Jurkat, Clone E6-1 (cell line): ENCODE data around the gene RAB4A.
"Not testable (repeated sequence)": the region's sequence is repeated elsewhere in the genome, so short reads cannot be mapped to it uniquely, and the experiment has no call there.

Experiments used
- DNase-seq: peaks from one replicate; pipeline ENCODE4 v3.0.0-alpha.2; 2011; ENCODE audit warnings: low read depth, low spot score
- H3K4me3 ChIP-seq: 2 replicates; pipeline ENCODE4 v1.5.1; 2011; ENCODE audit warnings: mild to moderate bottlenecking, low read length, control low read depth, moderate library complexity

RAB4A gene

DNA sequence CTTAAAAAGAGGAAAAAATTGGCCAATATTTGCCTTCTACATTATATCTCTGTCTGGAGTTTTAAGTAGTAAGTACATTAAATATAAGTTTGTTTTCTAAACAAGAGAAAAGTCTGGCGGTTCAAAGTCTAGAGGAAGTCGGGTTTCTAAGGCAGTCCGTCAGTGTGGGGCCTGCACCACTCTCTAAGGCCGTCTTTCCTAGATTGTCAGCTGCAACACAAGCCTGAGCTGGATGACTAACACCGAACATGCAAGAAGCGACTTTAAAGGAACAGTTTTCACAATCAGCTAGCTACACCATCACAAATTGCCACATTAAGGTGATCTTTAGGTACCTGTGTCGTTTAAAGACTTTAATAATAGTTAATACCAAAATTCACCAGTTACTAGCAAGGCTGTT, 52.3 kb downstream of the RAB4A start:
- H3K4me3 ChIP-seq = no peak overlapping the region
- no peak for DNase-seq

GRCh38 chr1:229323885-229324553, 53.1 kb downstream of the RAB4A start:
- H3K4me3 ChIP-seq = no peak overlapping the region
- DNase-seq = peak; percentile 25

DNA sequence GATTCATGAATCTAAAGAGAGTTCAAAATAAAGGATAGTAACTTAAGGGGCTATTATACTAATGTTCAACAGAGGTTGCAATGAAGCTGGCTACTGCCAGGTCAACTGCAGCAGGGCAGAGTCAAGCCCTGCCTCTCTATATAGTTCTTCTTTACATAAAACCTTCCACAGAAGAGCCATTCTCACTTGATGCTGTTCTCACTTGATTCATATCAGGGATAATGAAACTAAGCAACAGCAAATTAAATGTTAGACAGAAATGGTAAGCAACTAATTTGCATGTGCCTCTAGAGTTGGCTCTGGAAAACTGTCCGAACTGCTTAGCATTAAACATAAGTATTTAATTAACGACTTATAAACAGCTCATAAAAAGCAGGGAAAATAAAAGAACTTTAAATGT, 54.5 kb downstream of the RAB4A start:
- DNase-seq = no peak
- no peak overlapping the region for H3K4me3 ChIP-seq

DNA sequence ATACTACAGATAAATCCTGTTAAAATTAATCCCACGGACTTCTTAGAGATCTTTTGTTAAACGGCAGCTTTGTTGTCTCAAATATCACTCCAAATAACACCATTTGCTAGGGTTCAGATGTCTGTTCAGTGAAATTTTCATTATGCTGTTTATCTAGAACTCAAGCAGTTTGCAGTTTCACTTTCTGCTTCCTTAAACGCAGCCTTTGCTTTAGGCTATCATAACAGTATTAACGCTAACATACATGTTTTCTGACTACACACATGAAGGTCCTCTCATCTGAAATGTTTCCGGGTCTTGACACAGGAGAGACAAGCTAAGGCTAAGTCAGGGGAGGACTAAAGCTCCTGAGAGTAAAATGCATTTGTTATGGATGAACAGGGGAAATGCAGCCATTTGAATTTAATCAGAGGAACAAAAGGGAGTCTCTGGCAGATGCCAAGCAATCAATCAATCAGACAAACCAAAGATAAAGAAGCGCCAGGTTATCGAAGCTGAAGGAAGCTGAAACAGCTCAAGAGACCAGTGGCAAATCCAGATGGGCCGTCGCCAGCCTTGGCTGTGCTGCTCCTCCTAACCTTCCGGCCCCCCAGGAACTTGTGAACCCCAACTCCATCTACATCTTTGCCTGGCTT, 55.1 kb downstream of the RAB4A start:
- DNase-seq = no peak
- H3K4me3 ChIP-seq = no peak overlapping the region

DNA sequence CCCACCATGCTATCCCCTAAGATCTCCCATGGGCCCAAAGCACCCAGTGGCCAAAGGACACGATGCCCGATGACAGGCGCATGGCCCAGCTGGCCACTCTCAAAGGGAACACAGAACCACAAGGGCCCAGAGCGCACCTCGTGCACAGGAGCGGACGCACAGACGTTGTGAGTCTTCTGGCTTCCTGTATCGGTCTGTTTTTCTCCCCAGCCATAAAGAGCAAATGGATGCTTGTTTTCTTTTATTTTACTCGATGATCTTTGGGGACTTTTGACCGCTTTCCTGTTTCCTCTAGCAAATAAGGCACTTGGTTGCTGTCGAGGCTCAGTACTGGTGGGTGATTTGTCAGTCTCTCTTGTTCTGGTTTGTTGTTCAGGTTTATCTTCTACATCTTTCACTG, 55.7 kb downstream of the RAB4A start:
- DNase-seq = no peak
- H3K4me3 ChIP-seq = no peak overlapping the region

GRCh38 chr1:229327765-229328164, 56.9 kb downstream of the RAB4A start:
- DNase-seq, H3K4me3 ChIP-seq: not testable (repeated sequence)

- H3K4me3 ChIP-seq = no peak overlapping the region
- DNase-seq = no peak
These were observed 57.9 kb downstream of the RAB4A start for GRCh38 chr1:229328598-229329362.

DNA sequence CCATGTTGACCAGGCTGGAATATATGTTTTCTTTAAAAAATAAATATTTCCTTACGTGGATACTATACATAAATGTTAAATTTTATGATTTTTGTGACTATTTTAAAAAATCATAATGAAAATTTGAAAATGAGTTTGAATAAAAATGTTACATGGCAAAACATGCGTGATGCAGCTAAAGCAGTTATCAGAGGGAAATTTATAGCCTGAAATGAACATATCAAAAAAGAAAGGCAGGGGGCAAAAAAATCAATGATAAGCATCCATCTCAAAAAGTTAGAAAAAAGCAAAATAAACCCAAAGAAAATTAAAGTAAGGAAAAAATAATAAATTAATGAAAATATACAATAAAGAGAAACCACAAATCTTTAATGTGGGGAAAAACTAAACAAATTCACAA, 63.4 kb downstream of the RAB4A start:
- no peak for DNase-seq
- no peak overlapping the region for H3K4me3 ChIP-seq

DNA sequence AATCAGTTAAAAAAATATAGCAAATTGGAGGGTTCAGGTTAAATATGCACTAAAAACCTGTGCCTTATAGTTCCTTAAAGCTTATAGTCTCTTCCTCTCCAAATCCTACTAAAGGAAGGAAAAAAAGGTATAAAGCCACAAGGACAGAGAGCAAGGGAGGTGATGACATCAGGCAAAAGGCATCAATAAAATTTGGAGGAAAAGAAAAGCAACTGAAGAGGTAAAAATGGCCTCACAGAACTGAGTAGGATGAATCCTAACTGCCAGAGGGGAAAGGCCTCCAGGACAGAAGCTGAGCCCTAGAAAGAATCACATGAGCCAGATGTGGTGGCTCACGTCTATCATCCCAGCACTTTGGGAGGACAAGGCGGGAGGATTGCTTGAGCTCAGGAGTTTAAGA, 63.8 kb downstream of the RAB4A start:
- DNase-seq = no peak
- H3K4me3 ChIP-seq = no peak overlapping the region

DNA sequence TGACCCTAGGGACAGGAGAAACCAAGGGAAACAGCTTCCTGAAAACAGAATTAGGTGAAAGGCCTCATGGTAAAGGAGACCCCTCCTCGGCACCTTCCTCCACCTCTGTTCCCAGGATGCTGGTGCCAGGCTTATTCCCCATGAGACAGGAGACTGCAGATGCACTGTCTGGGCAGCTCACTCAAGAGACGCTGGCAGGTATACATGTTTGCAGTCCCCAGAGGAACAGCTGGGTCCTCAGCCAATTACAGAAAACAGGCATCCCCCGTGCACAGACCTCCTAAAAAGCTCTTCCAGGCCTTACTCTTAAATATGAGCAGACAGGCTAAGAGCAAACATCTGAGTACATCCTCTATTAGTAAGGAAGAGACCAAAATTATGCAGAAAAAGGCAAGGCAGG, 65.4 kb downstream of the RAB4A start:
- no peak overlapping the region for H3K4me3 ChIP-seq
- DNase-seq = no peak

- H3K4me3 ChIP-seq = no peak overlapping the region
- DNase-seq = no peak
These were observed 68.2 kb downstream of the RAB4A start for GRCh38 chr1:229339086-229339485.

DNA sequence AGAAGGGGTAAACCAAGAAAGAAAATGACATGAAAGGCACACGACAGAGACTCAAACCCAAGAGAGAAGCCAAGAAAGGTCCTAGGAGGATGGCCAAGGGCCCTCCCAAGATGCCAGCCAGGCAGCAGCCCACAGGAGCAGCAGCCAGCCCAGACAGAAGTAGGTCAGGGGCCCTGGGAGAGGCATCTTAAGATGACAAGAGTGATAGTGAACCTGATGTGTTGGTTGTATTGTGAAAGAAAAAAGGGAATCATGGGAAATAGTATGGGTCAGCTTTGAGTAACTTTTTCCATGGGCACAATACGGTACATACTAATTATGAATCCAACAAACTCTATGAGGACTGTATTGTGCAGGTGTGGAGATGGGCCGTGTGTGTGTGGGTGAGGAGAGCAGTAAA, 68.6 kb downstream of the RAB4A start:
- H3K4me3 ChIP-seq = no peak overlapping the region

GRCh38 chr1:229340496-229340895, 69.6 kb downstream of the RAB4A start:
- H3K4me3 ChIP-seq = no peak overlapping the region
- DNase-seq = no peak

More for the DNA sequence above, 68.6 kb downstream of the RAB4A start:
- no peak for DNase-seq

- H3K4me3 ChIP-seq = peak overlapping the region; percentile 79
- DNase-seq = peak; percentile 66
These were observed 71.1 kb downstream of the RAB4A start for GRCh38 chr1:229341774-229342655.

- peak within 1 kb of the TSS; percentile 79 for H3K4me3 ChIP-seq
- DNase-seq = peak; percentile 75
These were observed 72.0 kb downstream of the RAB4A start, which contains the start of gene CCSAP for GRCh38 chr1:229342656-229343569. Gene CCSAP (minus strand): TSS chr1:229343047. CDS start chr1:229342465, 582 bp downstream.

GRCh38 chr1:229344139-229344538, 73.2 kb downstream of the RAB4A start:
- no peak overlapping the region for H3K4me3 ChIP-seq

DNA sequence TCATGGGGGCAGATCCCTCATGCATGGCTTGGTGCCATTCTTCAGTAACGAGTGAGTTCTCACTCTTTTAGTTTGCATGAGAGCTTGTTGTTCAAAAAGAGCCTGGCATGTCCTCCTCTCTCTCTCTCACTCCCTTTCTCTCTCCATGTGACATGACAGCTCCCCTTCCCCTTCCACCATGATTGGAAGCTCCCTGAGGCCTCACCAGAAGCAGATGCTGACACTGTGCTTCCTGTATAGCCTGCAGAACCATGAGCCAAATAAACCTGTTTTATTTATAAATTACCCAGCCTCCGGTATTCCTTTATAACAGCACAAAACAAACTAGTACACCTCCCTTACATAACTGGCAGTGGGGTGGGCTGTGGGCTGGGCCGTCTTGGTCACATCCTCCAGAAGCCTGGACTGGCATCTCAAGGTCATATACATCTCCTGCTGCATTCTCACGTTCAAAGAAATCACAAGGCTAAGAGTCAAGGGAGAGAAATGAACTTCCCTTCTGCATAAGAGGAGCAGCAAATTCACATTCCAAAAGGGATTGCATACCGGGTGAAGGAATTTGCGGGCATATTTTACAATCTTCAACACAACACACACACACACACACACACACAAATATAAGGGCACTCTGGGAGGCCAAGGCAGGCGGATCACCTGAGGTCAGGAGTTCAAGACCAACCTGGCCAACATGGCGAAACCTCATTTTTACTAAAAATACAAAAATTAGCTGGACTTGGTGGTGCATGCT, 74.2 kb downstream of the RAB4A start:
- DNase-seq = no peak
- no peak overlapping the region for H3K4me3 ChIP-seq

More at GRCh38 chr1:229344139-229344538, 73.2 kb downstream of the RAB4A start:
- DNase-seq = no peak

- DNase-seq = no peak
- no peak overlapping the region for H3K4me3 ChIP-seq
These were observed 76.6 kb downstream of the RAB4A start for GRCh38 chr1:229347528-229347927.
